SK-N-SH treated with all-trans-retinoic acid at 6 μM for 48 hours (cell line): ENCODE results near the gene GIMAP8.

Experiments
- ARNTL ChIP-seq: fragments of 450-650 bp; formaldehyde crosslinking; IDR thresholded peaks from 2 replicates; pipeline ENCODE4 v1.5.0; 2020; ENCODE audit warnings: low read depth, mild to moderate bottlenecking, moderate library complexity, borderline replicate concordance
- ESRRG ChIP-seq: fragments of 250-450 bp; sonication (Bioruptor Pico); IDR thresholded peaks from 2 replicates; pipeline ENCODE4 v1.6.1; 2021; ENCODE audit warnings: mild to moderate bottlenecking
- ISL1 ChIP-seq: fragments of 250-450 bp; sonication (Bioruptor Pico); IDR thresholded peaks from 2 replicates; pipeline ENCODE4 v2.1.2; 2022; ENCODE audit warnings: mild to moderate bottlenecking, moderate library complexity
- RARB ChIP-seq: fragments of 250-450 bp; sonication (Bioruptor Pico); IDR thresholded peaks from 2 replicates; pipeline ENCODE4 v1.8.0; 2021; ENCODE audit warnings: mild to moderate bottlenecking, moderate library complexity
- ZC3H10 ChIP-seq: fragments of 250-450 bp; sonication (Bioruptor Pico); IDR thresholded peaks from 2 replicates; pipeline ENCODE4 v1.5.1; 2021; ENCODE audit warnings: mild to moderate bottlenecking, moderate library complexity
- ZFP3 ChIP-seq: fragments of 250-450 bp; sonication (Bioruptor Pico); IDR thresholded peaks from 2 replicates; pipeline ENCODE4 v1.5.0; 2020; ENCODE audit warnings: mild to moderate bottlenecking, moderate library complexity
- ZNF565 ChIP-seq: fragments of 450-650 bp; formaldehyde crosslinking; conservative IDR thresholded peaks from 2 replicates; pipeline ENCODE4 v1.5.0; 2020; ENCODE audit warnings: low read depth, mild to moderate bottlenecking, moderate library complexity
- ZNF8 ChIP-seq: fragments of 450-650 bp; formaldehyde crosslinking; IDR thresholded peaks from 2 replicates; pipeline ENCODE4 v1.5.0; 2020; ENCODE audit warnings: mild to moderate bottlenecking, moderate library complexity
- TF ChIP-seq, protein P1 (sequence below): fragments of 250-450 bp; sonication (Bioruptor Pico); IDR thresholded peaks from 2 replicates; pipeline ENCODE4 v1.5.1; 2020; ENCODE audit warnings: low read depth, mild to moderate bottlenecking, moderate library complexity
- TF ChIP-seq, protein P2 (sequence below): fragments of 250-450 bp; sonication (Bioruptor Pico); IDR thresholded peaks from 2 replicates; pipeline ENCODE4 v1.5.1; 2021; ENCODE audit warnings: mild to moderate bottlenecking, moderate library complexity
- TF ChIP-seq, protein P3 (sequence below): fragments of 250-450 bp; sonication (Bioruptor Pico); IDR thresholded peaks from 2 replicates; pipeline ENCODE4 v1.8.0; 2020; ENCODE audit warnings: mild to moderate bottlenecking, moderate library complexity, borderline replicate concordance

DNA sequence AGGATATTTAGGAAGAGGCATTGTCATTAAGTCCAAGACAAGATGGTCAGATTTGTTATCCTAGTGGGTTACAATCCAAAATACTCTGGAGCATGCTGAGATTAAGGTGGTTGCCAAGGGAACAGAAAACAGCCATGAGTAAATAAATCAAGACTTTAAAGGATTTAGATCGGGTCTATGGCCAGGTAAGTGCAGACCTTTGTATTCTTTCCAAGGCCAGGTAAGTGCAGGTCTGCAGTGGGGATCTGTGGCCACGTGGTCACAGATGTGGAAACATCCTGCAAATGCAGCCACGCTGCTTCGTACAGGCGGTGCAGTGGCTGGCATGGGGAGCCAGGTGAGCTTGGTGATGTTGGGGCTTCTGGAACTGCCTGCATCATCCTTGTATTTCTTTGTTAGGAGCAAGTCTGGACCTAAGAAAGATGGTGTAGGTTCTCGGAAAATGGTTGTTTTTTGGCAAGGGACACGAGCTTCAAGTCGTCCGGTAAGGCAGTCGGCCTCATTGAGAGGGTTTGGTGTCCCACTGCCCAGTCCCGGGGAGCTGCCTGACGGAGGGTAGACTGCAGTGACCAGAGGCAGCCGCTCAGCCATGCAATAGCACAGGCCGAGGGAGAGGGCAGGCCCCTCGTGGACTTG is 49.5 kb upstream of the GIMAP8 start:
- no peak for TF ChIP-seq ZFP3 (CRISPR knock-in tag)
- no peak for TF ChIP-seq ESRRG (CRISPR knock-in tag)
- TF ChIP-seq, protein P1, sequence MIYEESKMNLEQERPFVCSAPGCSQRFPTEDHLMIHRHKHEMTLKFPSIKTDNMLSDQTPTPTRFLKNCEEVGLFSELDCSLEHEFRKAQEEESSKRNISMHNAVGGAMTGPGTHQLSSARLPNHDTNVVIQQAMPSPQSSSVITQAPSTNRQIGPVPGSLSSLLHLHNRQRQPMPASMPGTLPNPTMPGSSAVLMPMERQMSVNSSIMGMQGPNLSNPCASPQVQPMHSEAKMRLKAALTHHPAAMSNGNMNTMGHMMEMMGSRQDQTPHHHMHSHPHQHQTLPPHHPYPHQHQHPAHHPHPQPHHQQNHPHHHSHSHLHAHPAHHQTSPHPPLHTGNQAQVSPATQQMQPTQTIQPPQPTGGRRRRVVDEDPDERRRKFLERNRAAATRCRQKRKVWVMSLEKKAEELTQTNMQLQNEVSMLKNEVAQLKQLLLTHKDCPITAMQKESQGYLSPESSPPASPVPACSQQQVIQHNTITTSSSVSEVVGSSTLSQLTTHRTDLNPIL: no peak
- no peak for TF ChIP-seq ZNF8 (CRISPR knock-in tag)
- TF ChIP-seq ISL1 (CRISPR knock-in tag): no peak
- no peak for TF ChIP-seq RARB (CRISPR knock-in tag)
- TF ChIP-seq, protein P2, sequence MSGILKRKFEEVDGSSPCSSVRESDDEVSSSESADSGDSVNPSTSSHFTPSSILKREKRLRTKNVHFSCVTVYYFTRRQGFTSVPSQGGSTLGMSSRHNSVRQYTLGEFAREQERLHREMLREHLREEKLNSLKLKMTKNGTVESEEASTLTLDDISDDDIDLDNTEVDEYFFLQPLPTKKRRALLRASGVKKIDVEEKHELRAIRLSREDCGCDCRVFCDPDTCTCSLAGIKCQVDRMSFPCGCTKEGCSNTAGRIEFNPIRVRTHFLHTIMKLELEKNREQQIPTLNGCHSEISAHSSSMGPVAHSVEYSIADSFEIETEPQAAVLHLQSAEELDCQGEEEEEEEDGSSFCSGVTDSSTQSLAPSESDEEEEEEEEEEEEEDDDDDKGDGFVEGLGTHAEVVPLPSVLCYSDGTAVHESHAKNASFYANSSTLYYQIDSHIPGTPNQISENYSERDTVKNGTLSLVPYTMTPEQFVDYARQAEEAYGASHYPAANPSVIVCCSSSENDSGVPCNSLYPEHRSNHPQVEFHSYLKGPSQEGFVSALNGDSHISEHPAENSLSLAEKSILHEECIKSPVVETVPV (CRISPR knock-in tag): no peak
- no peak for TF ChIP-seq ZC3H10 (CRISPR knock-in tag)
- TF ChIP-seq, protein P3, sequence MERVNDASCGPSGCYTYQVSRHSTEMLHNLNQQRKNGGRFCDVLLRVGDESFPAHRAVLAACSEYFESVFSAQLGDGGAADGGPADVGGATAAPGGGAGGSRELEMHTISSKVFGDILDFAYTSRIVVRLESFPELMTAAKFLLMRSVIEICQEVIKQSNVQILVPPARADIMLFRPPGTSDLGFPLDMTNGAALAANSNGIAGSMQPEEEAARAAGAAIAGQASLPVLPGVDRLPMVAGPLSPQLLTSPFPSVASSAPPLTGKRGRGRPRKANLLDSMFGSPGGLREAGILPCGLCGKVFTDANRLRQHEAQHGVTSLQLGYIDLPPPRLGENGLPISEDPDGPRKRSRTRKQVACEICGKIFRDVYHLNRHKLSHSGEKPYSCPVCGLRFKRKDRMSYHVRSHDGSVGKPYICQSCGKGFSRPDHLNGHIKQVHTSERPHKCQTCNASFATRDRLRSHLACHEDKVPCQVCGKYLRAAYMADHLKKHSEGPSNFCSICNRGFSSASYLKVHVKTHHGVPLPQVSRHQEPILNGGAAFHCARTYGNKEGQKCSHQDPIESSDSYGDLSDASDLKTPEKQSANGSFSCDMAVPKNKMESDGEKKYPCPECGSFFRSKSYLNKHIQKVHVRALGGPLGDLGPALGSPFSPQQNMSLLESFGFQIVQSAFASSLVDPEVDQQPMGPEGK: no peak
- TF ChIP-seq ARNTL (CRISPR knock-in tag): no peak
- TF ChIP-seq ZNF565 (CRISPR knock-in tag): no peak
